Liver (tissue), 9 donors: ENCODE measurements around the gene AFF4. TPM values are rescaled to one million over a fixed set of nuclear protein-coding genes. Genes with fewer than 3 reads are reported as not detected.

ENCODE experiments used
- DNase-seq: peaks from one replicate; pipeline ENCODE4 v3.0.0-alpha.2; 2017; ENCODE audit warnings: low spot score
- H3K27ac ChIP-seq, 2 donors: one replicate each; pipeline ENCODE4 v1.7.0; 2013; ENCODE audit warnings: inconsistent platforms in 2 of 2, low read length in 2 of 2, control low read depth in 1 of 2, low read depth in 1 of 2, mild to moderate bottlenecking in 1 of 2
- H3K27me3 ChIP-seq, 4 donors: one replicate each; pipeline versions ENCODE4 v1.6.1 to v1.7.0; 2013; ENCODE audit warnings: low read length in 3 of 4, inconsistent platforms in 1 of 4, mild to moderate bottlenecking in 1 of 4, moderate library complexity in 1 of 4; ENCODE audit not compliant: control insufficient read depth in 4 of 4, insufficient read depth in 4 of 4
- H3K36me3 ChIP-seq, 4 donors: one replicate each; pipeline versions ENCODE4 v1.6.1 to v1.7.0; 2013; ENCODE audit warnings: low read length in 3 of 4, mild to moderate bottlenecking in 3 of 4, low read depth in 1 of 4, moderate library complexity in 1 of 4; ENCODE audit not compliant: control insufficient read depth in 4 of 4, insufficient read depth in 3 of 4
- H3K4me1 ChIP-seq, 4 donors: one replicate each; pipeline versions ENCODE4 v1.6.1 to v1.7.0; 2013; ENCODE audit warnings: low read length in 3 of 4, mild to moderate bottlenecking in 3 of 4, moderate library complexity in 1 of 4; ENCODE audit not compliant: control insufficient read depth in 4 of 4, insufficient read depth in 4 of 4
- H3K4me3 ChIP-seq, 3 donors: one replicate each; pipeline versions ENCODE4 v1.6.1 to v1.7.0; 2013; ENCODE audit warnings: low read length in 3 of 3, control low read depth in 1 of 3, low read depth in 1 of 3, mild to moderate bottlenecking in 1 of 3
- H3K9ac ChIP-seq, 2 donors: one replicate each; pipeline ENCODE4 v1.7.0; 2013; ENCODE audit warnings: low read length in 2 of 2, mild to moderate bottlenecking in 2 of 2, moderate library complexity in 2 of 2, control low read depth in 1 of 2, low read depth in 1 of 2
- H3K9me3 ChIP-seq, 4 donors: one replicate each; pipeline versions ENCODE4 v1.6.1 to v1.7.0; 2013; ENCODE audit warnings: low read length in 3 of 4; ENCODE audit not compliant: control insufficient read depth in 4 of 4
- EGR1 ChIP-seq, 2 donors: IDR thresholded peaks; 2 replicates each; pipeline ENCODE4 v1.6.1; 2016 to 2018; ENCODE audit warnings: antibody characterized with exemption in 2 of 2, low read depth in 2 of 2
- FOXA1 ChIP-seq: IDR thresholded peaks from 2 replicates; pipeline ENCODE4 v1.6.1; 2016; ENCODE audit warnings: antibody characterized with exemption
- FOXA2 ChIP-seq: IDR thresholded peaks from 2 replicates; pipeline ENCODE4 v1.6.1; 2016; ENCODE audit warnings: antibody characterized with exemption
- GABPA ChIP-seq, 2 donors: IDR thresholded peaks in 1 of 2; conservative IDR thresholded peaks in 1 of 2; 2 replicates each; pipeline ENCODE4 v1.6.1; 2016; ENCODE audit warnings: antibody characterized with exemption in 2 of 2, mild to moderate bottlenecking in 1 of 2, moderate library complexity in 1 of 2
- HNF4A ChIP-seq, 2 donors: conservative IDR thresholded peaks; 2 replicates each; pipeline ENCODE4 v1.6.1; 2016; ENCODE audit warnings: antibody characterized with exemption in 2 of 2, mild to moderate bottlenecking in 2 of 2
- HNF4G ChIP-seq: IDR thresholded peaks from 2 replicates; pipeline ENCODE4 v1.6.1; 2016; ENCODE audit warnings: antibody characterized with exemption
- JUND ChIP-seq, 2 donors: IDR thresholded peaks; 2 replicates each; pipeline ENCODE4 v1.6.1; 2016; ENCODE audit warnings: antibody characterized with exemption in 2 of 2
- NR2F2 ChIP-seq: IDR thresholded peaks from 2 replicates; pipeline ENCODE4 v1.6.1; 2016; ENCODE audit warnings: antibody characterized with exemption
- RAD21 ChIP-seq, 2 donors: IDR thresholded peaks; 2 replicates each; pipeline ENCODE4 v1.6.1; 2016; ENCODE audit warnings: antibody characterized with exemption in 2 of 2, mild to moderate bottlenecking in 2 of 2
- RXRA ChIP-seq, 2 donors: IDR thresholded peaks; 2 replicates each; pipeline ENCODE4 v1.6.1; 2017 to 2018; ENCODE audit warnings: antibody characterized with exemption in 2 of 2, mild to moderate bottlenecking in 1 of 2
- SP1 ChIP-seq: IDR thresholded peaks from 2 replicates; pipeline ENCODE4 v1.6.1; 2018; ENCODE audit warnings: antibody characterized with exemption, mild to moderate bottlenecking
- TAF1 ChIP-seq: conservative IDR thresholded peaks from 2 replicates; pipeline ENCODE4 v1.6.1; 2016; ENCODE audit warnings: antibody characterized with exemption, mild to moderate bottlenecking
- YY1 ChIP-seq: IDR thresholded peaks from 2 replicates; pipeline ENCODE4 v1.6.1; 2016; ENCODE audit warnings: antibody characterized with exemption, mild to moderate bottlenecking
- WGBS: extraction: QIAGEN DNeasy Blood & Tissue Kit; methylation state at CpG from one replicate; pipeline ENCODE4 v1.1.7; 2013; 5-methylcytosine and 5-hydroxymethylcytosine counted together
- polyA plus RNA-seq, 2 donors: library from polyadenylated mRNA; stranded (reverse) in 1 of 2; unstranded in 1 of 2; fragments of 200-250 nt in 1 of 2; fragments of >200 nt in 1 of 2; fragmentation: Nextera tagmentation in 1 of 2; extraction: Ambion mirVana in 1 of 2; gene quantifications; one replicate each; pipeline versions ENCODE4 v1.2.1 to v1.2.3, GENCODE V29; 2013 to 2015
- total RNA-seq, 2 donors: library from RNA; depleted of rRNA; stranded (reverse); fragments of >200 nt; gene quantifications; one replicate each; pipeline ENCODE4 v1.2.3, GENCODE V29; 2014
- TF ChIP-seq, protein P1 (sequence below): IDR thresholded peaks from 2 replicates; pipeline ENCODE4 v1.6.1; 2016; ENCODE audit warnings: antibody characterized with exemption
- TF ChIP-seq, protein P2 (sequence below): fragments of 150-350 bp; IDR thresholded peaks from 2 replicates; pipeline ENCODE4 v1.5.1; 2017; ENCODE audit warnings: improper control_type of control experiment, low read depth, low read length; ENCODE audit not compliant: missing input control
- TF ChIP-seq, protein P3 (sequence below): IDR thresholded peaks from 2 replicates; pipeline ENCODE4 v1.6.1; 2016; ENCODE audit warnings: antibody characterized with exemption
- TF ChIP-seq, protein P4 (sequence below): IDR thresholded peaks from 2 replicates; pipeline ENCODE4 v1.6.1; 2016; ENCODE audit warnings: antibody characterized with exemption, mild to moderate bottlenecking
- TF ChIP-seq, protein P5 (sequence below): IDR thresholded peaks from 2 replicates; pipeline ENCODE4 v1.6.1; 2016; ENCODE audit warnings: antibody characterized with exemption
- donor health status: healthy.
- donor health status: healthy.
- donor health status: healthy.
- donor health status: healthy.
- donor health status: healthy.

Gene AFF4
- total and polyA plus RNA-seq, 4 donors, result 5.5 to 19.1 (median 16.9) TPM

DNA sequence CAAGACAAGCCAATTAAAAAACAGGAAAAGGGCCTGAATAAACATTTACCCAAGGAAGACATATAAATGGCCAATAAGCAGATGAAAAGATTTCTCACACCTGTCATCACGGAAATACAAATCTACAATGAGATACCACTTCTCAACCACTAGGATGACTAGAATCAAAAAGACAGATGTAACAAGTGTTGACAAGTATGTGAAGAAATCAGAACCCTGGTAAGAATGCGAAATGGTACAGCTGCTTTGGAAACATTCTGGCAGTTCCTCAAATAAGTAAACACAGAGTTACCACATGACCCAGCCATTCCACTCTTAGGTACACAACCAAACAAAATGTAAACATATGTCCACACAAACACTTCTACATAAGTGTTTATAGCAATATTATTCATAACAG lies 57.5 kb downstream of the AFF4 start:
- no peaks in the 10 kb centered on the region for H3K27me3 ChIP-seq

More for the DNA sequence above, 57.5 kb downstream of the AFF4 start:
- TF ChIP-seq SP1 (peak; percentile 53), TAF1 (no peak), RAD21 (IDR thresholded peaks at IDR 0.05) (peak; percentile 62 to 70), HNF4G (peak; percentile 40), RXRA (IDR thresholded peaks at IDR 0.05) (peak; percentile 51 to 73), HNF4A (conservative IDR thresholded peaks at IDR 0.05) (peak; percentile 62 to 65), JUND (IDR thresholded peaks at IDR 0.05) (peak; percentile 38 to 43), EGR1 (IDR thresholded peaks at IDR 0.05; ENCODE audit: low read depth in 2 of 2) (peak in 1 of 2 donors; percentile 85), GABPA (IDR thresholded peaks at IDR 0.05 in 1 of 2, conservative IDR thresholded peaks at IDR 0.05 in 1 of 2) (peak in 1 of 2 donors; percentile 47), NR2F2 (no peak), FOXA2 (peak; percentile 100), YY1 (peak; percentile 65), FOXA1 (peak; percentile 100)
- TF ChIP-seq, protein P1, sequence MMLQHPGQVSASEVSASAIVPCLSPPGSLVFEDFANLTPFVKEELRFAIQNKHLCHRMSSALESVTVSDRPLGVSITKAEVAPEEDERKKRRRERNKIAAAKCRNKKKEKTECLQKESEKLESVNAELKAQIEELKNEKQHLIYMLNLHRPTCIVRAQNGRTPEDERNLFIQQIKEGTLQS, result peak; percentile 36
- TF ChIP-seq, protein P2, sequence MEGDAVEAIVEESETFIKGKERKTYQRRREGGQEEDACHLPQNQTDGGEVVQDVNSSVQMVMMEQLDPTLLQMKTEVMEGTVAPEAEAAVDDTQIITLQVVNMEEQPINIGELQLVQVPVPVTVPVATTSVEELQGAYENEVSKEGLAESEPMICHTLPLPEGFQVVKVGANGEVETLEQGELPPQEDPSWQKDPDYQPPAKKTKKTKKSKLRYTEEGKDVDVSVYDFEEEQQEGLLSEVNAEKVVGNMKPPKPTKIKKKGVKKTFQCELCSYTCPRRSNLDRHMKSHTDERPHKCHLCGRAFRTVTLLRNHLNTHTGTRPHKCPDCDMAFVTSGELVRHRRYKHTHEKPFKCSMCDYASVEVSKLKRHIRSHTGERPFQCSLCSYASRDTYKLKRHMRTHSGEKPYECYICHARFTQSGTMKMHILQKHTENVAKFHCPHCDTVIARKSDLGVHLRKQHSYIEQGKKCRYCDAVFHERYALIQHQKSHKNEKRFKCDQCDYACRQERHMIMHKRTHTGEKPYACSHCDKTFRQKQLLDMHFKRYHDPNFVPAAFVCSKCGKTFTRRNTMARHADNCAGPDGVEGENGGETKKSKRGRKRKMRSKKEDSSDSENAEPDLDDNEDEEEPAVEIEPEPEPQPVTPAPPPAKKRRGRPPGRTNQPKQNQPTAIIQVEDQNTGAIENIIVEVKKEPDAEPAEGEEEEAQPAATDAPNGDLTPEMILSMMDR, result peak; percentile 35
- TF ChIP-seq, protein P3, sequence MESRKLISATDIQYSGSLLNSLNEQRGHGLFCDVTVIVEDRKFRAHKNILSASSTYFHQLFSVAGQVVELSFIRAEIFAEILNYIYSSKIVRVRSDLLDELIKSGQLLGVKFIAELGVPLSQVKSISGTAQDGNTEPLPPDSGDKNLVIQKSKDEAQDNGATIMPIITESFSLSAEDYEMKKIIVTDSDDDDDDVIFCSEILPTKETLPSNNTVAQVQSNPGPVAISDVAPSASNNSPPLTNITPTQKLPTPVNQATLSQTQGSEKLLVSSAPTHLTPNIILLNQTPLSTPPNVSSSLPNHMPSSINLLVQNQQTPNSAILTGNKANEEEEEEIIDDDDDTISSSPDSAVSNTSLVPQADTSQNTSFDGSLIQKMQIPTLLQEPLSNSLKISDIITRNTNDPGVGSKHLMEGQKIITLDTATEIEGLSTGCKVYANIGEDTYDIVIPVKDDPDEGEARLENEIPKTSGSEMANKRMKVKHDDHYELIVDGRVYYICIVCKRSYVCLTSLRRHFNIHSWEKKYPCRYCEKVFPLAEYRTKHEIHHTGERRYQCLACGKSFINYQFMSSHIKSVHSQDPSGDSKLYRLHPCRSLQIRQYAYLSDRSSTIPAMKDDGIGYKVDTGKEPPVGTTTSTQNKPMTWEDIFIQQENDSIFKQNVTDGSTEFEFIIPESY, result peak; percentile 77
- TF ChIP-seq, protein P4, sequence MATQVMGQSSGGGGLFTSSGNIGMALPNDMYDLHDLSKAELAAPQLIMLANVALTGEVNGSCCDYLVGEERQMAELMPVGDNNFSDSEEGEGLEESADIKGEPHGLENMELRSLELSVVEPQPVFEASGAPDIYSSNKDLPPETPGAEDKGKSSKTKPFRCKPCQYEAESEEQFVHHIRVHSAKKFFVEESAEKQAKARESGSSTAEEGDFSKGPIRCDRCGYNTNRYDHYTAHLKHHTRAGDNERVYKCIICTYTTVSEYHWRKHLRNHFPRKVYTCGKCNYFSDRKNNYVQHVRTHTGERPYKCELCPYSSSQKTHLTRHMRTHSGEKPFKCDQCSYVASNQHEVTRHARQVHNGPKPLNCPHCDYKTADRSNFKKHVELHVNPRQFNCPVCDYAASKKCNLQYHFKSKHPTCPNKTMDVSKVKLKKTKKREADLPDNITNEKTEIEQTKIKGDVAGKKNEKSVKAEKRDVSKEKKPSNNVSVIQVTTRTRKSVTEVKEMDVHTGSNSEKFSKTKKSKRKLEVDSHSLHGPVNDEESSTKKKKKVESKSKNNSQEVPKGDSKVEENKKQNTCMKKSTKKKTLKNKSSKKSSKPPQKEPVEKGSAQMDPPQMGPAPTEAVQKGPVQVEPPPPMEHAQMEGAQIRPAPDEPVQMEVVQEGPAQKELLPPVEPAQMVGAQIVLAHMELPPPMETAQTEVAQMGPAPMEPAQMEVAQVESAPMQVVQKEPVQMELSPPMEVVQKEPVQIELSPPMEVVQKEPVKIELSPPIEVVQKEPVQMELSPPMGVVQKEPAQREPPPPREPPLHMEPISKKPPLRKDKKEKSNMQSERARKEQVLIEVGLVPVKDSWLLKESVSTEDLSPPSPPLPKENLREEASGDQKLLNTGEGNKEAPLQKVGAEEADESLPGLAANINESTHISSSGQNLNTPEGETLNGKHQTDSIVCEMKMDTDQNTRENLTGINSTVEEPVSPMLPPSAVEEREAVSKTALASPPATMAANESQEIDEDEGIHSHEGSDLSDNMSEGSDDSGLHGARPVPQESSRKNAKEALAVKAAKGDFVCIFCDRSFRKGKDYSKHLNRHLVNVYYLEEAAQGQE, result peak; percentile 33
- TF ChIP-seq, protein P5, sequence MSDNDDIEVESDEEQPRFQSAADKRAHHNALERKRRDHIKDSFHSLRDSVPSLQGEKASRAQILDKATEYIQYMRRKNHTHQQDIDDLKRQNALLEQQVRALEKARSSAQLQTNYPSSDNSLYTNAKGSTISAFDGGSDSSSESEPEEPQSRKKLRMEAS, result peak; percentile 55
- DNase-seq, result no peak
- WGBS, result 34% methylated on average over 2 of the region's 2 CpGs
- H3K4me3 ChIP-seq, result no peak overlapping the region
- H3K9ac ChIP-seq, result no peak overlapping the region
- peaks cover 0 to 24% (median 7%) of the 10 kb centered on the region in 4 donors for H3K36me3 ChIP-seq
- peak overlapping the region in 1 of 2 donors; percentile 54 for H3K27ac ChIP-seq
- no peaks in the 10 kb centered on the region for H3K9me3 ChIP-seq
- H3K4me1 ChIP-seq, result peaks cover 0 to 8% (median 4%) of the 10 kb centered on the region in 4 donors
